NCI-H524 treated with DMSO at 0.1 percent for 48 hours (cell line): ENCODE data around the gene CLCN1.
A peak's percentile ranks its signal among the peaks of the same experiment; 100 is the strongest.
"Not testable (repeated sequence)": the region's sequence is repeated elsewhere in the genome, so short reads cannot be mapped to it uniquely, and the experiment has no call there.

Experiments used
- DNase-seq: peaks from one replicate; lab custom pipeline; 2025; lab: John Stamatoyannopoulos, UW

CLCN1 gene

DNA sequence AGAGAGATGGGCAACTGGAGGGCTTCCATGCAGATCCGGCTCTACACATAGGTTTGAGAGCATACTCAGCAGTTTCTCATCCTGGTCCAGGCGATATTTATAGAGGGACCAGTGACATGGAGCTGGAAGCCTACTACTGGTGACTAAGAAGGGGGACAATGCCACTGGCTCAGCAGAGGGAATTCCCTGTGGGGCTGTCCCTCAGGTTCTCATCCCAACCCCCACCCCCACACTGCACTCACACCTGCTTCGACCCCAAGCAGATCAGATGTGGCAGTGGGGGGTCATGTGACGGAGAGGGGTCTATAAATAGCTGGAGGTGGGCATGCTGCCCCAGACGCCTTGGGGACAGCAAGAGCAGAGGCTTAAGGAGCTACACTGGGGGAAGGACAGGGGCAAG is at the start of gene CLCN1:
TSS of gene CLCN1 (plus strand) at position 336 of the 400 bp plus-strand sequence. CDS start 102 bp downstream, outside the sequence.
- DNase-seq, result no peak

- DNase-seq, result no peak
Measured at GRCh38 chr7:143269251-143269650, 46.7 kb upstream of the CLCN1 start.

GRCh38 chr7:143271240-143271639 is 44.7 kb upstream of the CLCN1 start:
- DNase-seq, result no peak

DNA sequence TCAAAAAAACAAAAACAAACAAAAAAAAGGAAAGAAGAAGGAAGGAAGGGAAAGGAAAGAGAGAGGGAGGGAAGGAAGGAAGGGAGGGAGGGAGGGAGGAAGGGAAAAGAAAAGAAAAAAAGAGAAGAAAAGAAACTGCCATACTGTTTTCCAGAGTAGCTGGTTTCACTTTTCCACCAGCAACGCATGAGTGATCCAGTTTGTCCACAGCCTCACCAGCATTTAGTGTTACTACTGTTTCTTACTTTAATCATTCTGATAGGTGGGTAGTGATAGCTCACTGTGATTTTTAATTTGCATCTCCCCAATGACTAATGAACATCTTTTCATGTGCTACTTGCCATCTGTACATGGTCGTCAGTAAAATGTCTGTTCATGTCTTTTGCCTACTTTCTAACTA is 43.0 kb upstream of the CLCN1 start:
- DNase-seq, result no peak

DNA sequence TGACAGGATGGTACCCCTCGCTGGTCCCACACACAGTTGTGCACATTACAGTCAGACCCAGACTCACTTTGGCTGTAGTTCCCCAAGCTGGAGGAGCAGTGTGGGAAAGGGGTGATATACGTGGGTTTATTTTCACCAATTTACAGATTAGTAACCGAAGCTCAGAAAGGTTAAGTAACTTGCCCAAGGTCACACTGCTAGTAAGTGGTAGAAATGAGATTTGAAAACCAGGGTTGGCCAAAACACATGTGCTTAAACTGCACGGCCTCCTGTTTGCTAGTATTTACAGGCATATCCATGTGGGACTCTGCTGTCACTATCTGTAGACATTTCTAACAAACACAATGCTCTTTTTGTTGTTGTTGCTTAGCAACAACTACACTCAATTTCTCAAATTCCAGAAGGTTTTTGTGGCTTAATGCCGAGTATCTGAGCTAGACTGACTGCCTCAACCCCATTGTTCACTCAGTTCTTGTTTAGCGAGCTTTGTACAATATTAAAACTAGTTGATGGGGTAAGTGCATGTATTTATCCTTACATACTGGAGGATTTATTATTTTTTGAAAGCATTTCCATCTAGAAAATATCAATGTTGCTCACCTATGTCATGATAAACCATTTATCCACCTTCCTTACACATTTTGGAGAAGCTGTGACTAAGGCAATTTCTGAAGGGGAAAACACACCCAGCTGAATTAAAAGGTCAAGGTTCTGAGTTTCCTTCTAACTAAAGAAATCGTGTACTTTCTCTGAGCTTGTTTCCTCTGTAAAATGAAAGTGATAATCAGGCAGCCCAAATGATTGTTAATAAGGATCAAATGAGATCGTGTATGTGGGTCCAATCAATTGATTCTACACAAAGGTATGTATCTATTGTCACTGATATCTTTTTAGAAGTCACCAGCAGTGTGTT is 36.5 kb upstream of the CLCN1 start:
- DNase-seq, result no peak

DNA sequence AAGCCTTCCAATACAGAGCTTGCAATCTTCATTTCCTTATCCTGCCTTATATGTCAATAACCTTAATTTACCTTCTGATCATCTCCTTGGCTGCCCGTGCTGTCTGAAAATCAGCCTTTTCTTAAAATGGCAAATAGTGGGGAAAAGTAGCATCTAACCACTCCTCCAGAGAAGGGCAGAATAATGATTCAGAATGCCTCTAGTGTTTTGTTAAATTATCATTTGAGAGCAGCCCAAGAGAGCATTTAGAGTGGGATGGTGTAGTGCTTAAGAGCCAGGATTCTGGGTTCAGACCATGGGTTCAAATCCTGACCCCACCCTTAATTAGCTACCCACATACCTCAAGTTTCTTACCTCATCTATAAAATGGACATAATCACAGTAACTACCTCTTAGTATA is 35.8 kb upstream of the CLCN1 start:
- DNase-seq, result no peak

DNA sequence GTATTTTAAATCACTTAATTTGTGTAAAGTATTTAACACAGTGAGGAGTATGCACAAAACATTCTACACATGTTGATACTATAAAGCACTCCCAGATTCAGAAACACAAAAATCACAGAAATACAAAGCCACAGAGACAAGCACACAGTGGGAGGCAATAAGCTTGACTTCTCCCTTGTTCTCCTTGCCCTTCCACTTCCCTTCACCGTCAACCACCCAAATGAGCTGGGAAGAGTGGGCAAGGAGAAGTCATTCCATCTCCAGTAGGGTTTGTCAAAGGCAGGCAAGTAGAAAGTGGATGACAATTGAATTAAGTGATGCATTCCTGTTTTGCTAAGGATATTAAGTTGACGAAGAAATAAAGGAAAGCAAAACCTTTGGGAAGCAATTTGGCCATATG is 35.3 kb upstream of the CLCN1 start:
- no peak for DNase-seq

- no peak for DNase-seq
Measured at GRCh38 chr7:143281529-143281928, 34.4 kb upstream of the CLCN1 start.

DNA sequence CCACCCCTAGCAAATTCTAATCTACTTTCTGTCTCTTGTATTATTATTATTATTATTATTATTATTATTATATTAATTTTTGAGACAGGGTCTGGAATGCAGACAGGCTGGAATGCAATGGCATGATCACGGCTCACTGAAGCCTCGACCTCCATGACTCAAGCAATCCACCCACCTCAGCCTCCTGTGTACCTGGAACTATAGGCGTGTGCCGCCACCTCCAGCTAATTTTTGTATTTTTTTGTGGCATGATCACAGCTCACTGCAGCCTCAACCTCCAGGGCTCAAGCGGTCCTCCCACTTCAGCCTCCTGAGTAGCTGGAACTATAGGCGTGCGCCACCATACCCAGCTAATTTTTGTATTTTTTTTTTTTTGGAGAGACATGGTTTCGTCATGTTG is 33.8 kb upstream of the CLCN1 start:
- no peak for DNase-seq

DNA sequence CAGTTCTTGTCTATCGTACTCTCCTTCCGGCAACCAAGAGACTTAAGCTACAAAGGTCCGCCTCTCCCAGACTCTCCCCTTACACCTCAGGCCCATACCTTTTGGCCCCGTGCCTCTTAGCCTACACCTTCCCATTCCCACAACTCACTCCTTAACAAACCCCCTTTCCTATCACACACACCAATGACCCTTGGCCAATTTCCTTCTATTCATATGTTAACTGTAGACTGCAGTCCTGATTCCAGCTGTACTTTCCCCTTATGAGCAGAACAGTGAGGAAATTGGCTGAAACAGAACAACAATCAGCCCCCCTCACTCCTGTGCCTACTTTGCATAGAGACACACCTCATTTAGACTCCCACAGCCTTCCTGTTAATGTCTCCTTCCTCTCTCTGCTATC is 32.5 kb upstream of the CLCN1 start:
- no peak for DNase-seq

DNA sequence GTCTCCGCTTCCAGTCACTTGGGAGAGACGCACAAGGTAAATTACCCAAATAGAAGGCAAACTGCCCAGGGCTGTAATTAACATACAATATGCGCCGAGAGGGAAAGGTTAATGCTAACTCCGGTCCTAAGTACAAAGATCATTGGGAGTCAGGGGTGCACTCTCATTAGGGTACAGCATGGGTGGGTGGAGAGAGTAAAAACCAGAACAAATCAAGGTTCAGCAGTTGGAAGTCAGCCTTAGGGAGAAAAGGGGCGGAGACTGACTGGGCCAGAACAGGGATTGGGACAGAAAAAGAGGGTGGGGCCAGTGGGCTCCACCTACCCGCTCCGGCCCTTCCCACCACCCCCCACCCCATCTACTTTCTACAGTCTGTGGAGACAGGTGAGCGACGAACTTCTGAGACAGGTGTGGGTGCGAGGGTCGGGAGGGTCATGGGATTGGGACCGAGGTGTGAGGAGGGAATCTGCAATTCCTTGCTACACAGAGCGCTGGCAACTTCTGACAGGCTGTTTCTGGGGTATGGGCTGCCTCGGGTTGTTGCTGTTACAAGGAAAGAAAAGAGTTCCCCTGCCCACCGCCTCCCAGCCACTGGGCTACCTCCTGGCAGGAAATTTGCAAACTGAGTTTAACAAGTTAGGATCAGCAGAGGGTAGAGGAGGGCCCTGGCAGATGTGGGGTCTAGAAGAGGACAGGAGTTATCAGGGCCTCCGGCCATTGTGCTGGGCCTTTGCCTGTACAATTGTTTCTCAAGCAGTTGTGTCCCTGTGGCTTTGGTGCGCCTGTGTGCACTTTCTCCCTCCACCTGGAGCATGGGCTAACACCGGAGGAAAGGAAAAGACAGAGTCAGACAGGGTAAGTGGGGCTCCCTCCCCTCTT is 31.1 kb upstream of the CLCN1 start, which contains the start of gene TMEM139:
TSS of gene TMEM139 (plus strand) at position 368 of the 879 bp plus-strand sequence. CDS start 1,000 bp downstream, outside the sequence.
- no peak for DNase-seq

GRCh38 chr7:143285470-143285778 is 30.5 kb upstream of the CLCN1 start:
- no peak for DNase-seq

DNA sequence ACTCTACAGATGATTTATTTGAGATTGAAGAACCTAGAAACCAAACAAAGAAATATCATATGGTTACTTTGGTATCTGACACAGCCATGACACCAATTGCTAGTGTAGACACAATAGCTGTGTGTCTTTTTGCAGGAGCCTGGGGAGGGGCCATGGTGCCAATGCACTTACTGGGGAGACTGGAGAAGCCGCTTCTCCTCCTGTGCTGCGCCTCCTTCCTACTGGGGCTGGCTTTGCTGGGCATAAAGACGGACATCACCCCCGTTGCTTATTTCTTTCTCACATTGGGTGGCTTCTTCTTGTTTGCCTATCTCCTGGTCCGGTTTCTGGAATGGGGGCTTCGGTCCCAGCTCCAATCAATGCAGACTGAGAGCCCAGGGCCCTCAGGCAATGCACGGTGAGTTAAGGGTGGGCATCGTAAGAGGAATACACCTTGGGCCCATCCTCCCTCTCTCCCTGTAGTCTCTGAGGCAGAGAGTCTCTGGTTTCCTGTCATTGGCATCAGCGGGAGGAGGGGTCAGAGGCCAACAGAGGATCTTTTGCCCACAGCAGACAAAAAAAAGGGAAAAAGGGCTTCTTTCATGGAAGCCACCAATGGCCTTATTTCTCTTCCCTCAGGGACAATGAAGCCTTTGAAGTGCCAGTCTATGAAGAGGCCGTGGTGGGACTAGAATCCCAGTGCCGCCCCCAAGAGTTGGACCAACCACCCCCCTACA is 29.9 kb upstream of the CLCN1 start:
- DNase-seq, result no peak

GRCh38 chr7:143286522-143286890 is 29.4 kb upstream of the CLCN1 start:
- no peak for DNase-seq

DNA sequence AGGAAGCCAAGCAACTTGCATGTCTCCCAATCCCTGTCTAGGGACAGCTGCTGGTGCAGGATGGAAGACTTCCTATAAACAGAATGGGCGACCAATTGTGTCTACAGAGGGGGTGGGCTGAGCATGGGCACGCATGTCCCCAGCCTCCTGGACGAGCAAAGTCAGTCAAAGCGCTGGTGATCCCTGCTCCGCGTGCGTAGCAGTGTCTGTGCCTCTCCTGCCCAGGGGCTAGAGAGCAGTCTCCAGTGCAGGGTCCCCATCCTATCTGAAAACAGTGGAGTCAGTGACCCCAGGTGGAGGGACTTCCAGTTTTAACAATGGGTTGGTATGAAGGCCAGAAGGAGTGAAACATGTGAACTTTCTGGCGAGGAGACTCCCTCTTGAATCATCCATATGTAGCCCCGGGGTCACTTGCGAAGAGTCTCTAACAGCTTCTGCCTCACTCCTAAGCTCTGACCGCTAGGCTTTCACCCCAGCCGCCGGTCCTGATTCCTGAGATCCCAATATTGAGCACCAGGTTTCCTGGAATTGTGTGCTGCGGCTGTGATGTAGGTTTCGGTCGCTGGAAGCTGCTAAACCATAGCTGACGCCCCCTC is 28.5 kb upstream of the CLCN1 start:
- DNase-seq, result no peak

DNA sequence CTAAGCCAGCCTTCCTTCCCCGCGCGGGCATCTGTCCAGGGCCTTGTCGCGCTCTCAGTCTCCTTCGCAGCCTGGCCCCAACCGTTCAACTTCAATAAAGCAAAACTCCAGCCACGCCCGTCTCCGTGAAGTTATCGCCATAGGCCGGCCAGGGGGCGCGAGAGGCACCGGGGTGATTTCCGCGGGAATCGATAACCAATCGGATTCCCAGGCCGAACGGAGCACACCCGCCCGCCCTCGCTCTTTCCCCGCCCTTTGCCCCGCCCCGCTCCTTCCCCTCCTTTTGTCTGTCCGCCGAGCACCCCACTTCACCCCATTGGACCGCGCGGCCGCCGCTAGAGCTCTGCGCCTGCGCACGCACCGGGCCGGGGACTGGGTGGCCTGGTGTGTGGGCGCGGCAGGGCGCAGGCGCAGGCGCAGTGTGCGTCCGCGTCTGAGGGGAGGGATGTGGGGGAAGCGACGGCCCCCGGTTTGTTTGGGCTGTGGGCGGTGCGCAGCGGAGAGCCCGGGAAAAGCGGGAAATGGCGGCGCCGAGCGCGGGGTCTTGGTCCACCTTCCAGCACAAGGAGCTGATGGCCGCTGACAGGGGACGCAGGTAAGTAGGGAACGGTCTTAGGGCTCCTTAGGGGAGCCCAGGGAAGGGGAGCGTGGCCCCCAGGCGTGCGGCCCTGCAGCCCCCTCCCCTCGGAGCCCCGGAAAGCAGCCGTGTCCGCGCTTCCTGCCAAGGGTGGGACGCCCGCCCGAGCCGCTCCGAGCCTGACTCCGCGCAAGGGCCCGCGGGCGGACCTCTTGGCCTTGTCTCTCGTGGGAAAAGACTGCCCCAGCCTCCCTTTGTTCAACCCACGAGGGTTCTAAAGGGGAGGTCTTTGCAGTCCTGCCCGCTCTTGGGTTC is 27.7 kb upstream of the CLCN1 start, which contains the start of gene CASP2:
TSS of gene CASP2 (plus strand) at position 417 of the 892 bp plus-strand sequence. CDS start at position 522, 105 bp downstream.
- peak; percentile 56 for DNase-seq

DNA sequence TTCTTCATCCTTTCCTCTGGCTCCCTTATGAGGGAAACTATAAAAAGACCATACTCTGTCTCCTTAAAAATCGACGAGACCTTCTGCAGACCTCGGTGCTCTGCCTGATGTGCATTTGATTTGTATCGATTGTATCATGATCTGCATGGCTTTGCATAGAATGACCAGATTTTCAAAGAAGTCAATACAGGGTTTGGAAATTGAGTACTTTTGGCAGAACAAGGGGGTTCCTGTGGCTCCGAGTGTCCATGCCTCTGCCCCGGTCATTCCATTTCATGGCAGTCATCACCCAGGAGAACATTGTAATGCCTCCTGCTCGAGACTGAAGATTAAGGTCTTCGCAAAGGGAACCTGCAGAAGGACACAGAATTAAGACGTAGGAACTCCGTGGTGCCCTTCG is 27.1 kb upstream of the CLCN1 start:
- DNase-seq, result no peak

- DNase-seq, result no peak
Measured at GRCh38 chr7:143289421-143289820, 26.5 kb upstream of the CLCN1 start.

- DNase-seq, result not testable (repeated sequence)
Measured at GRCh38 chr7:143289888-143290287, 26.0 kb upstream of the CLCN1 start.

- DNase-seq, result no peak
Measured at GRCh38 chr7:143290293-143290692, 25.6 kb upstream of the CLCN1 start.

- DNase-seq, result no peak
Measured at GRCh38 chr7:143292876-143293275, 23.0 kb upstream of the CLCN1 start.
